GM18858 (cell line): ENCODE data around the gene CBX2.

ENCODE experiments used
- ATAC-seq: cut with Tn5 transposase; IDR thresholded peaks from one replicate; pipeline ENCODE4 v1.9.1; 2021; ENCODE audit not compliant: unreplicated experiment

CBX2 gene

DNA sequence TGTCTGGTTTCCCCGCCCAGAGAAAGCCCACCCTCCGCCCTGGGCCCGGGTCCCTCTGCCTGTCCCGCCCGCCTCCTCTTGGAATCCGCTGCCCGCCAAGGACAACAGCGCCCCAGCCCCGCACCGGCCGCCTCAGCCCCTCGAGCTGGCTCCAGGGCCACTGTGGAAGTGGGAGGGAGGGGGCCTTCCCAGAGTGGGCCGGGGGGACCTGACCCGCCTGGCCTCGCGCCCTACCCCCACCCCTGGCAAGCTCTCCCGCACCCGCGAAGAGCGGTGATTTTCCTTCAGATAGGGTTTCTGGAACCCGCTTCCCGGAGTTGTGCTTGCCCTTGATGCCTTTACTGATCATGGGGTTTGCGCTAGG lies 21.2 kb downstream of the CBX2 start:
- ATAC-seq, result no peak

- no peak for ATAC-seq
Measured at GRCh38 chr17:79799538-79800324, 21.8 kb downstream of the CBX2 start.

DNA sequence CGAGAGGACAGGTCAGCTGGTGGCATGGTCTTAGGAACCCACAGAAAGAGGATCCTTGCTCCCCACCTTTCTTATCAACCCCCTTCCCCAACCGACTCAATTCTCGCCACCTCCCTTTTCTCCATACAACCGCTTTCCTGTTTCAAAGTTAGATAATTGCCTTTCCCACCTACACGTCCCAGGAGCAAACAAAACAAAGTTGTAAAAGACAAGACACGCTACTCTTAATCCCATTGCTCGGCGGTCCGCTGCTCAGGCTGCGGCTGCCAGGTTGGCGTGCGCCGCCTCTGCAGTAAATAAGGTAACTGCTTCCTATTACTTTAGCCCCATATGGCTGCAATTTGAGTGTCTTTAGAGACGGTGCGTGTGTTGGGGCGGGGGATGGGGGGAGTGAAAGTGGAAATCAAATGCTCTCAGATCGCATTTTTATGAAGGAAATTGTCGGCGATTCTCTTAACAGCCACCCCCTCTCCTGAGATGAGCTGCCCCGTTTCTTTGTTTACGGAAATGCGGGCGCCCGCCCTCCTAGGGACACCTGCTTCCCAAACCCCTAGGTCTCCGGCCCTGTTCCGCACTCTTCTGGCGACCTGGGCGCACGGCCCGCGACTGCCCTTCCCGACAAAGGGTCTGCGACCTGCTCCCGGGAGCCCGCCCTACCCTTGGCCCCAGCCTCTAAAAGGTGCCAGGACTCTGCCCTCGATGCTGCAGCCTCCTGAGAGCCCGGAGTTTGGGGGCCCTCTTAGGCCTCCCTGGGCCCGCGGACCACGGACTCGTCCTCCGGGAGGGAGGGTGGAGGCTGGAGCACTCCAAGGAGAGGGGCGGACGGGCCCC lies 22.6 kb downstream of the CBX2 start:
- ATAC-seq, result no peak

- ATAC-seq, result no peak
Measured at GRCh38 chr17:79801156-79802038, 23.4 kb downstream of the CBX2 start.

DNA sequence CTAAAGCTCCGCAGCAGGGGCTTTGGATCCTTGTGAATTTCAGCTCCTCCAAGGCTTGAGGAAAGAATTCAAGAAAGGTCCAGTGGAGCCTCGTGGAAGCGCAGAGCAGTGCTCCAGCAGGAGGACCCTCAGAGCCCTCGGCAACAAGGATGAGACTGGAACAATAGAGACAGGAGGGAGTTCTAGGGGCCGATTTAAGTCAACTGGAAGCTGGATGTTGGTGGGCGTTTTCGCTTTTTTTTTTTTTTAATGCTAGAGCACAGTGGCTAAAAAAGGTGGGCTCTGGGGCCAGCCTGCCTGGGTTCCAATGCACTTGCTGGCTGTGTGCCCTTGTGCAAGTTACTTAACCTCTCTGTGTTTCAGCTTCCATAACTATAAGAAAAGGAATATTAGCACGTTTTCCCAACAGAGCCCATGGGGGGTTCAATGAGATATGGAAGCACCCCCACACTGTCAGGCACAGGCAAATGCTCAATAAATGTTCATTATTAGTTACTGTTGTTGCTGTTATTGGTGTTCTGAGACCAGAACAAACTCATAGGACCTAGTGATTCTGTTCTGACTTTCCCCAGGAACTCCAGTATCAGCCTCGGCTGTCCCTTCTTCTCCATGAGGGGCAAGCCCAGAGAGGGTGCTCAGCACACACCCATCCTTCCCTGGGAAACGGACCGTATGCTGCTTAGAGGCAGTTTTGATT lies 24.2 kb downstream of the CBX2 start:
- ATAC-seq, result no peak

DNA sequence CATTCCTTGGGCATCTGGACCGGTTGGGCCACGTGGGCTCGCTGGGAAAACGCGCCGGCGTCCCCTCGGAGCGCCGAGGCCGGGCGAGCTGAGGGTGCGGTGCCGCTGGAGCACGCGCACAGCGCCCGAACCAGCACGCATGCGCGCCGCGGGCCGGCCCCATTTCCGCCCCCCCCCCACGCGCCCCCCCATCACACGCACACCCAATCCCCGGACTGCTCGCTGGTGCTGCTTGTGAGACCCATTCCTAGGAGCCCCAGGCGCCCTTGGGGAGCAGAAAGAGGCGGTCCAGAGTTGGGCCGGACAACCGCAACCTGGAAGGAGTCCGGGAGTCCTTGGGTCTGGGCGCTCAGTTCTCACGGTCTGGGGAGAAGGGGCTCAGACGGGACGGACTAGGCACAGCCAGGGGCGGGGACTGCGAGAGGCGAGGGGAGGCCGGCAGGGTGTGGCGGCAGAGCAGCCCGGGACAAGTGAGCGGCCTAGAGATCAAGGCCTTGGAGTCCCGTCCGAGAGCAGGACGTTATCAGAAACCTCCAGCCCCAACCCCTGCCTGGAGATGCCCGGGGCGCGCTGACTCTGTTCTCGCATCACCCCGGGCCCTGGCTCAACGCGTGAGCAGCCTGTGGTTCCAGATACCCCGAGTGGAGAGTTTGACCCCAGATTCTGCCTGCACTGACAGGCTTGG lies 24.9 kb downstream of the CBX2 start:
- no peak for ATAC-seq

DNA sequence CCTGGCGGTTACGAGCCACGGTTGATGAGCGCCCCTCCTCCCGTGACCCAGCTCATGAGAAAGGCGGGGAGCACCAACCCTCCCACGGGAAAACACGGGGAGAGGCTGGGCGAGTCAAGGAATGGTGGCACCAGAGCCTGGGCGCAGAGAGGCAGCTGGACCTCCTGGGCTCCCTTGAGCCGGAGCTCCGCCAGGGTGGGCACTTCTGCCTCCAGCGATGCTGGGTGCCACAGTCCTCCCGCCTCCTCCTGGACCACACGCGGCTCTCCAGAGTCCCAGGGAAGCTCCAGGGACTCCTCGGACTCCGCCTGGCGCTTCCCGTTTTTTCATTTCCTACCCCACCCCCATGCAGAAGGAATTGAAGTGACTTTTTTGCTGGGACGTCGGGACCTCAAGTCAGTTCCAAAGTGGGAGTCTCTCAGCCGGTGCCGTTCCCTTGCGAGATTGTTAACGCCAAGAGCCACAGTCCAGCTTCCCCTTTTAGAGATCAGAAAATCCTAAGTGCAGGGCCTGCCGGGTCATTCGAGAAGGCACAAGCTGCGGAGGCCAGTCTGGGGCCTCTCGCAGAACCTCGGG lies 25.6 kb downstream of the CBX2 start:
- no peak for ATAC-seq

DNA sequence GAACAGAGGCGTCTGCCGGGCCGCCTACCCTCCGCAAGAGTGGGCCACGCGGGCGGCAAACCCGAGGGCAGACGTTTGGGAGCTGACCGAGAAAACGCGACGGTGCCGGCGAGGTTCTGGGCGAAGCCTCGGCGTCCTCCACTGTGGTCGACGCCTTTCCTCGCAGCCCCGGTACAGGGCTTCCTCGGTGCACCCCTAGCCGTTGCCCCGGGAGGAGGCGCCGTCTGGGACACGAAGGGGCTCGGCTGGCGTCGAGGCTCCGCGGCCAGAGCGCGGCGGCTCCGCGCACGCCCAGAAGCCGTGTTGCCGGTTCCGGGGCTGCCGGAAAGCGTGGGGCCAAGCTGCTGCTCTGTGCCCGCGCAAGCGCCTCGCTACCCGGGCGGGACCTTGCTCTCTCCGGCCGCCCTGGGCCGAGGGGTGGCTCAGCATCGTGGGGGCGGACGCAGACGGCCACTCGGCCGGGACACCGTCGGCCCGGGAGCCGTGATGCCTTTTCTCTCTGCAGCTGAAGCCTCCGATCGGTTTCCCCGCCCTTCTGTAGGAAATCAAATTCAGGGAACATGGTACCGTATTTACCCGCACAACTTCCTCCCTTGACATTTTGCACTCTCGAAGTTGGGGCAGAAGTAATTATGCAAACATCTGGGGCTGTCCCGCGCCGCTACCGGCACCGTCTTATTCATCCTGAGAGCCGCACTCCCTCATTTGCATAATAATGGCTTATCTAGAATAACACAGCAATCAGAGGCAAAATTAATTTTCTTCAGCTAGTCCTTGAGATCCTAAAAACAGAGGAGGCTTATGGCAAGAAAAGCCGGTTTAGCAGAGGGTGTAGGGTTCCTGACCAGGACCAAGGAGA lies 26.3 kb downstream of the CBX2 start:
- ATAC-seq, result no peak

DNA sequence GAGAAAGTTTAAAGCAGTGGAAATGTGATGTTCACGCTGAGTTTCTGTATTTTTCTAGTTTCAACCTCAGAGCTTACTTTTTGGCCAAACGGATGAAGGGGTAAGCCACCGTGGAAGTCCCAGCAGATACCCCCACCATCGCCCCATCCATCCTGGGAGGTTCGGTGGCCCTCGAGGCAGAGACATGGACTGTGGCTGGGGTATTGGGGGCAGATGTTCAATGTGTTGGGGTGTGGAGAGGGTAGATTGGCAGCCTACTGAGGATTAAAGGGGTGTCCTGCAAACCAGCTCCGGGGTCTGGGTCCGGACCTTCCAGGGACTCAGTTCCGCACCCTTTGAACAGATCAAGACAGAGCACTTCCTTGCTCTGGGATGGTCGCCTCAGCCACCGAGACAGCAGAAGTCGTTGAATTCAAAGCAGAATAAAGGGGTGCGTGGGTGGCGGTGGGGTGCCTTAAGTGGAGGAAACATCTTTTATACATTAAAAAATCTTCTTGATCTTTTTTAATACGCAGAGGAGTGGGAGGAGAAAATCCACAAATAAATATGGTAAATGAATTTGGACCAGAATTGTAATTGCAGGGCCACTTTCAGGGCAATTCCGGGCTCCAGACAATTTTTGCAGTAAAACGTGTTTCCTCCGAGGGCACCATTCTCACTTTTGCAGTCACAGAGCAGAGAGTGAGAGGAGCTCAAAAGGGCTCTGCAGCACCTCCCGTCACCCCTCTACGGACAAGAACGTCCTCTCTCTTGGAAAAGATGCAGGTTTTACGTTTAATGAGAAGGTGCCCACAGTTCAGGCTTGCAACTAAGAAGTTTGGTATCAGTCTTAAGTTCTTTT lies 27.1 kb downstream of the CBX2 start:
- no peak for ATAC-seq

GRCh38 chr17:79806446-79806760 lies 28.5 kb downstream of the CBX2 start:
- no peak for ATAC-seq

DNA sequence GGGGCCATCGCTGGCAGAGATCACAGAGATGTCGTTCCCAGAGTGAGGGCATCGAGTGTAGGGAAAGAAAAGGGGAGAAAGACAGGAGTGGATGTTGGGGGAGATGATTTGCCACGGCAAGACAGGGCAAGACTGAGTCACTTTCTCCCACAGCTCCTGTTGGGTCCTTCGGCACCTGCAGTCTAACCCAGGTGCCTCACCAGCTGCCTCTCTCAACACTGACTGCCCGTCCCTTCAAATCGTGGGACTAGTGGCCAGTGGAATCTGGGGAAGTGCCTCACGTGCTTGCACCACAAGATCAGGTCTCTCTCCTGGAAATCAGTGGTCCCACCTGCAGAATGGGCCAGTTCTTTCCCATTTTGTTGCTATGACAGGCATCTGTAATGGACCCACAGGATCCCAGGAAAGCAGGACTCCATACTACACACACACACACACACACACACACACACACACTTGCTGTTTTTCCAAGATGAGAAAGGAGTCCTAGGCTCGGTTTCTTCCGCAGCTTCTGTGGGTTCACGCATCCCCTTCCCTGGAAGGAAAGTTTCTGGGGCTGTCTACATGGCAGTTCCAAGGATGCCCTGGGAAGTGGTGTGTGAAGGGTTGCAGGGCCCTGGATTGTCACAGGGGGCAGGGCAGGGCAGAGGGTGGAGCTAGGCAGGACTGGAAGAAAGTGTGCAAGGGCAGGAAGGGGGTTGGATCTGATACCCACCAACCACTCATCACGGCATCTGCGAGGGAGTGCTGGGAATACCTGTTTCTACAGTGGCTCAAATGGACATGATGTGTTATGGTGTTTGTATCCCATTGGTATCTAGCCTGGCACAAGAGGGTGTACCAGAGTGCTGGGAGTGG lies 29.1 kb downstream of the CBX2 start:
- ATAC-seq, result no peak

DNA sequence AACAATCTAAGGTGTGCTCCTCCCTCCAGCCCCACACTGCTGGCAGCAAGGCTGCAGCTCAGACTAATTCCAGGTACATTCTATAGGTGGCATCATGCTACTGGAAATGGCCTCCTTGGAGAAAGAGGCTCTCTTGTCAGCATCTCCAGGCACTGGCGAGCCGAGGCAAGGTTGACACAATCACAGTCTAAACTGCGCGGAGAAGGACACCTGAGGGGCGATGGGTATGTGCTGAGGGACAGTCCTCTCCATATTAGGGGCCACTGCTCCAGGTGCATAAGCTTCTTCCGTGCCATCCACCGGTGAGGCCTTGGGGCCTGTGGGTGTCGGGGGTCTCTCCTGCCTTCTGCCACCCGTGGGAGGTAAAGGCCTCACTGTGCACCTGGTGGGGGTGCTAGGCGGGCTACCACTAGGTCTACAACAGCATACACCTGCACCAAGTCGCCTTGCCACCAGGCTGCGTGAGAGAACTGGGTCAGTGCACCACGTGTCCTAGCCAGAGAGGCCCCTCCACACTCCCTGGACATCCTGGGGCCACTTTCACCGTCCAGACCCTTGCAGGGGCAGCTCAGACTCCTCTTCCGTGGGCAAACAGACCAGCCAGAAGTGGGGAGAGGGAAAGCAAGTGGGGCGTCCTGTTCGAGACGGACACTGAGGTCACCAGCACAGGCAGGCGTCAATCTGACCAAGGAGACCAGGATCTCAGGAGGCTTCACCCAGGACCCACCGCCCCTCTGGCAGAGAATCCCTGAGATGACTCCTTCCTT lies 31.0 kb downstream of the CBX2 start:
- no peak for ATAC-seq

- no peak for ATAC-seq
Measured at GRCh38 chr17:79809530-79810129, 31.7 kb downstream of the CBX2 start.

DNA sequence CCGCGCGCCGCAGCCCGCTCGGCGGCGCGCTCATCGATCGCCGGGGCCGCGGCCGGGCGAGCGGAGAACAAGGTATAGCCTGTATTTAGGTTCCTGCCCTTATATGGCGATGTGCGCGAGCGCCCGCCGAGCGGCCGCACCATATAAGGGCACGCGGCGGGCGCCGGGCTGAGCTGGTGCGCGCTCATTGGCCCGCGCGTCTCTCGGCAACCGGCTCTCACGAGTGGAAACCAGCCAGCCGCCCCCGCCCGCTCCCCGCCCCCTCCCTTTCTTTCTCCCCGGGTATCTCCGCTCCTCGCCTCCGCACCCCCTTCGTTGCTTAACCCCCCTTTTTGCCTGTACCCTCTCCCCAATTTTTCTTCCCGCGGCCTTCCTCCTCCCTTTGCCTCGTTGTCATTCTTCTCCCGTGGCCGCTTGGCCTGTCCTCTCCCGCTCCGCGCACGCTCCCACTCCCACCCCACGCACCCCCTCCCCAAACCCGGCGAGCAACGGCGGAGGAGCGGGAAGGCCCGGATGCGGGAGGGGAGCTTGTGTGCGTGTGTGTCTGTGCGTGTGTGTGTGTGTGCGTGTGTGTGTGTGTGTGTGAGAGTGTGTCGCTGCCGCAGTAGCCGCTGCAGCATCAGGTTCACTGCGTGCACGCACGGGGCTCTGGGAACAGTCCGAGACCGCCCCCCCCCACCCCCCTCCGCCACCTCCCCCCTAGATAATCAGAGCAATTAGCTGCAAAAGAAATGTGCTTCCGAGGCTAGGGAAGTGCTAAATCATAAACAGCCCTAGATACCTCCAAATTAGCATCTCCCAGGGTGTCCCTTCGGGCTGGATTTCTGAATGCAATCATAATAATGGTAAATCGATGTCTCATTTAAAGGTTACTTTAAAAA lies 32.4 kb downstream of the CBX2 start:
- ATAC-seq, result peak; percentile 61
